ENCODE measurements around the gene CFAP141. TPM values are rescaled to one million over a fixed set of nuclear protein-coding genes. Genes with fewer than 3 reads are reported as not detected.

Gene CFAP141
- total and polyA plus RNA-seq, 3 experiments from 2014 or later, result not detected

Other genes starting within 250 kb of the CFAP141 start
- 10 to 100 TPM; 53.9 to 63.2 TPM for gene CRTC2, start 247.7 kb downstream of the CFAP141 start, total RNA-seq
- gene CRTC2, start 247.7 kb downstream of the CFAP141 start, polyA plus RNA-seq, result 38.9 TPM
- 10 to 100 TPM; 85.5 to 88.2 TPM for gene SLC39A1, start 242.8 kb downstream of the CFAP141 start, total RNA-seq
- gene SLC39A1, start 242.8 kb downstream of the CFAP141 start, polyA plus RNA-seq, result 39.2 TPM
- 10 to 100 TPM in 1 of 2 experiments, 1 to 10 TPM in 1; 10.0 to 10.1 TPM for gene CREB3L4, start 238.4 kb downstream of the CFAP141 start, total RNA-seq
- 5.3 TPM for gene CREB3L4, start 238.4 kb downstream of the CFAP141 start, polyA plus RNA-seq
- 100 to 1,000 TPM; 232 to 239 TPM for gene JTB, start 228.7 kb downstream of the CFAP141 start, total RNA-seq
- 351 TPM for gene JTB, start 228.7 kb downstream of the CFAP141 start, polyA plus RNA-seq
- gene RAB13, start 220.0 kb downstream of the CFAP141 start, total RNA-seq, result 1 to 10 TPM; 9.0 to 9.5 TPM
- gene RAB13, start 220.0 kb downstream of the CFAP141 start, polyA plus RNA-seq, result not detected
- gene RPS27, start 215.6 kb downstream of the CFAP141 start, total RNA-seq, result 1,000 to 10,000 TPM; 1,959 to 2,149 TPM
- gene RPS27, start 215.6 kb downstream of the CFAP141 start, polyA plus RNA-seq, result 20,406 TPM
- under 1 TPM in 1 of 2 experiments, not detected in 1; 0.09 TPM for gene NUP210L, start 51.3 kb downstream of the CFAP141 start, total RNA-seq
- gene NUP210L, start 51.3 kb downstream of the CFAP141 start, polyA plus RNA-seq, result 0.06 TPM
- gene TPM3, start 14.2 kb downstream of the CFAP141 start, total RNA-seq, result 100 to 1,000 TPM; 802 to 863 TPM
- 948 TPM for gene TPM3, start 14.2 kb downstream of the CFAP141 start, polyA plus RNA-seq
- gene UBAP2L, start 14.6 kb upstream of the CFAP141 start, total RNA-seq, result 100 to 1,000 TPM; 258 to 277 TPM
- 63.0 TPM for gene UBAP2L, start 14.6 kb upstream of the CFAP141 start, polyA plus RNA-seq
- gene HAX1, start 66.3 kb upstream of the CFAP141 start, total RNA-seq, result 100 to 1,000 TPM; 145 to 153 TPM
- 149 TPM for gene HAX1, start 66.3 kb upstream of the CFAP141 start, polyA plus RNA-seq
- gene AQP10, start 114.8 kb upstream of the CFAP141 start, total RNA-seq, result not detected
- not detected for gene AQP10, start 114.8 kb upstream of the CFAP141 start, polyA plus RNA-seq
- gene ATP8B2, start 119.2 kb upstream of the CFAP141 start, total RNA-seq, result 10 to 100 TPM; 71.7 to 72.8 TPM
- 69.9 TPM for gene ATP8B2, start 119.2 kb upstream of the CFAP141 start, polyA plus RNA-seq
- 1 to 10 TPM; 2.8 to 3.8 TPM for gene IL6R, start 199.0 kb upstream of the CFAP141 start, total RNA-seq
- gene IL6R, start 199.0 kb upstream of the CFAP141 start, polyA plus RNA-seq, result 12.8 TPM